ENCODE measurements around the gene WDTC1.
"Not testable (repeated sequence)": the region's sequence is repeated elsewhere in the genome, so short reads cannot be mapped to it uniquely, and the experiment has no call there.

WDTC1 gene

GRCh38 chr1:27246194-27246593, 11.8 kb downstream of the WDTC1 start:
- DNase-seq, result no peak

GRCh38 chr1:27253596-27253995, 19.2 kb downstream of the WDTC1 start:
- no peak for DNase-seq

- no peak for DNase-seq
Observed at GRCh38 chr1:27255136-27255535, 20.7 kb downstream of the WDTC1 start.

DNA sequence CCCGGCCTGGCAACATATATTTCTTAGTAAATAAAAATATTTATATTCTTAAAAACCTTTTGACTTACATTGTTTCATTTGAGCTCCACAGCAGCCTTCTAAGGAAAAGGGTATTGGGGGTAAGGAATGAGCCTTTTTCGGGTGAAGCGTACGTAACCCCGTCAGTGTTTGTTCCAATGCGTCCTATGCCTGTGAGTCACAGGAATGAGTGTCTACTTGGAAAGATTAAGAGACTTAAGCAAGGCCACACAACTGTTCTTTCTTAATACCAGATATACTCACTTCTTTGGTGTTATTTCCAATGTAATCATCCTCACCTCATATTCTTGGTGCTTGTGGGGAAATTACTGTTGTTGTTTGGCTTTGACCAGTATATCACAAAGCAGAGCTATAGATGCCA, 22.7 kb downstream of the WDTC1 start:
- DNase-seq, result no peak

DNA sequence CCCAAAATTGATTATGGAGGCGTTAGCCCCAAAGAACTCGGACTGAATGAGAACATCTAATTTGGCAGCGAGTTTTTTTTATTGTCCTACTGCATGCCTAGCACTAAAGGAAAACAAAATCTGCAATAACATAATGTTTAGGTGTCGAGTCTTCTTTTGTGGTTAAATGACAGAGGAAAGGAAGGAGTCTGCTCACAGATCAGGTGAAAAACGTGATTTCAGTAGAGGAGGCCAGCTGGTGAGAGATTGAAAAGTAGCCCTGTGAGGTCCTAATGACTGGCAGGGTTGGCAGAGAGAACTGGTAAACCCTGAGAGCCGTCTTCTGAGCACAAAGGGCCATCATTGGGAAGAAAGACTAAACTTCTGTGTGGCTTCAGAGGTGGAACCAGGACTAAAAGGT, 24.2 kb downstream of the WDTC1 start:
- no peak for DNase-seq

- no peak for DNase-seq
Observed at GRCh38 chr1:27267153-27267552, 32.7 kb downstream of the WDTC1 start.

GRCh38 chr1:27269276-27269675, 34.8 kb downstream of the WDTC1 start:
- DNase-seq, result no peak

DNA sequence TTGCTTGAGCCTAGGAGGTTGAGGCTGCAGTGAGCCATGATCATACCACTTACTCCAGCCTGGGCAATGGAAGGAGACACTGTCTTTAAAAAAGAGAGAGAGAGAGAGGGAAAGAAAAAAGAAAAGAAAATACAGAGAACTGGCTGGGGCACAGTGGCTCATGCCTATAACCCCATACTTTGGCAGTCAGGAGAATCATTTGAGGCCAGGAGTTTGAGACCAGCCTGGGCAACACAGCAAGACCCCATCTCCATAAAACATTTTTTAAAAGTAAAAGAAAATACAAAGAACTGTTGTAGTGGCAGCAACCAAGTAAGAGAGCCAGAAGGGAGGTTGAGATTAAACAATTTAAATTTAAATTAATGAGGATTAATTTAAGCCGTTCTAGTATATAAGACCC, 39.8 kb downstream of the WDTC1 start:
- DNase-seq, result no peak

DNA sequence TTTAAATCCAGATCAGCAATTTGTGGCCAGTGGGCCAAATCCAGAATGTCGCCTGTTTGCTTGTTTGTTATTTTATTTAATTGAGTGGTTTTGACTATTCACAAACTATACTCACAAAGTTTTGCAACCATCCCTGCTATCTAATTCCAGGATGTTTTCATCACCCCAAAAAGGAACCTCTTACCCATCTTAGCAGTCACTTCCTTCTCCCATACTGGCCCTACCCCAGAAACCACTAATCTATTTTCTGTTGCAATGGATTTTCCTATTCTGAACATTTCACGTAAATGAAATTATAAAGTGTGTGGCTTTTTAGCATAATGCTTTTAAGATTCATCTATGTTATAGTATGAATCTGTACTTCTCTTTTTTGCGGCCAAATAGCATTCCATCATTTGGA, 41.3 kb downstream of the WDTC1 start:
- DNase-seq, result no peak

GRCh38 chr1:27284425-27285273, 50.2 kb downstream of the WDTC1 start:
- DNase-seq, result peak in 42 of 51 donors; percentile 2 to 88 (median 50)

DNA sequence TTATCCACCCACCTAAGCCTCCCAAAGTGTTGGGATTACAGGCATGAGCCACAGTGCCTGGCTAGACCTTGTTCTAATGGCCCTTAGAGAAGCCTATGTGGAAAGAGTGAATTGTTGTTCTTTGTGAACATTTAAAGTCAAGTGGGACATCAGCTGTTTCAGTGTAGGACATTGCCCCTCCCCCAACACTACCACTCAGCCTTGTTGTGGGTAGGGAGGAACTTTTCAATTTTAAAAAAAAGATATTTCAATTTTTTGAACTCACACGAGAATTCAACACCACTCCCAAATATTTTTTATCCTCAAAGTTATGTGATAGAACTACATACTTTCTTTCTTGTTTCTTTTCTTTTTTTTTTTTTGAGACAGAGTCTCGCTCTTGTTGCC, 50.8 kb downstream of the WDTC1 start:
- no peak for DNase-seq

GRCh38 chr1:27285821-27286220, 51.4 kb downstream of the WDTC1 start:
- DNase-seq, result not testable (repeated sequence)

DNA sequence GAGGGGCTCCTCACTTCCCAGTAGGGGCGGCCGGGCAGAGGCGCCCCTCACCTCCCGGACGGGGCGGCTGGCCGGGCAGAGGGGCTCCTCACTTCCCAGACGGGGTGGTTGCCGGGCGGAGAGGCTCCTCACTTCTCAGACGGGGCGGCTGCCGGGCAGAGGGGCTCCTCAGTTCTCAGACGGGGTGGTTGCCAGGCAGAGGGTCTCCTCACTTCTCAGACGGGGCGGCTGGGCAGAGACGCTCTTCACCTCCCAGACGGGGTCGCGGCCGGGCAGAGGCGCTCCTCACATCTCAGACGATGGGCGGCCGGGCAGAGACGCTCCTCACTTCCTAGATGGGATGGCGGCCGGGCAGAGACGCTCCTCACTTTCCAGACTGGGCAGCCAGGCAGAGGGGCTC, 54.7 kb downstream of the WDTC1 start:
- not testable (repeated sequence) for DNase-seq

GRCh38 chr1:27290581-27290980, 56.1 kb downstream of the WDTC1 start:
- no peak for DNase-seq

DNA sequence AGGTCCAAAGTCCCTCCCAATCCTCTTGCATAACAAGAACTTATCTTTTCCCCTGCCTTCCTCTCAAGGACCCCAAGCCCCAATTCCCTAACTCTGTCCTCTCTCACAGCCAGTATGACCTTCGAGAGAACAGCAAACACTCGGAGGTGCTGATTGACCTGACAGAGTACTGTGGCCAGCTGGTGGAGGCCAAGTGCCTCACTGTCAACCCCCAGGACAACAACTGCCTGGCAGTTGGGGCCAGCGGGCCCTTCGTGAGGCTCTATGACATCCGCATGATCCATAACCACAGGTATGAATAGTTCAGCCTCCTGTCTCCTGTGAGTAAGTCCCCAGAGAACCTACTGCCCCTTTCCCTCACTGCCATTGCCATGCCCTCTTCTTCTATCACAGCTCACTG, 57.7 kb downstream of the WDTC1 start:
- no peak for DNase-seq

DNA sequence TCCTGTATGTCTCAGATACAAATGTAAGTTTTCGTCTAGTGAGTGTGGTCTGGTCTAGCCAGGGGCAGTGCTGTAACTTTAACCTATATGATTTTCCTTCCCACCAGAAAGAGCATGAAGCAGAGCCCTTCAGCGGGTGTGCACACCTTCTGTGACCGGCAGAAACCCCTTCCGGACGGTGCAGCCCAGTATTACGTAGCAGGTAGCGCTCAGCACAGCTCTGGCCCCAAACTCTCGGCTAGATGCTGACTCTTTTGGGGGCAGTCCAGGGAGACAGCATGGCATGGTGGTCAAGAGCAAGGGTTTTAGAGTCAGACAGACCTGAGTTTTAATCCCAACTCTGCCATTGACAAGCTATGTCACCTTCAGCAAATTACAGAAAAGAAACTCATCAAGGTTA, 59.5 kb downstream of the WDTC1 start:
- DNase-seq, result no peak

DNA sequence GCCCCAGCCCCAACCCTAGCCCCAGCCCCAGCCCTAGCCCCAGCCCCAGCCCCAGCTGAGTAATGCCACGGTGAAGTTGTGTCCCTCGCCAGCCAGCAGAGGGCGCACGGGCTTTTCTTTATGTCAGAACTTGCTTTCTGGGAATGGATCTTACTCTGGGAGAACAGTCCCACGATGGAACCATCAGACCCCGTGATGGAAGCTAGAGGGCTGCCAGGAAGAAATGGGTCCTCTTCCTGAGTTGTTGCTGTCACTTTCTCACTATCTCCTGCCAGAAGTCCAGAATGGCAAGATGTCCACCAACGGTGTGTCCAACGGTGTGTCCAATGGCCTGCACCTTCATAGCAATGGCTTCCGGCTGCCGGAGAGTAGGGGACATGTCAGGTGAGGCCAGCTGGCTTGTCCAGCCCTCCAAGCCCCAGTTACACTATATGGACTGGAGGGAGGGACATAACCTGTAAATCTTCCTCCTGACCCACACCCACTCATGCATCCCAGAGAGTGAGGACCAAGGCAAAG, 62.4 kb downstream of the WDTC1 start:
- peak in 46 of 51 donors; percentile 1 to 75 (median 40) for DNase-seq

- DNase-seq, result no peak
Observed at GRCh38 chr1:27297903-27298302, 63.5 kb downstream of the WDTC1 start.

DNA sequence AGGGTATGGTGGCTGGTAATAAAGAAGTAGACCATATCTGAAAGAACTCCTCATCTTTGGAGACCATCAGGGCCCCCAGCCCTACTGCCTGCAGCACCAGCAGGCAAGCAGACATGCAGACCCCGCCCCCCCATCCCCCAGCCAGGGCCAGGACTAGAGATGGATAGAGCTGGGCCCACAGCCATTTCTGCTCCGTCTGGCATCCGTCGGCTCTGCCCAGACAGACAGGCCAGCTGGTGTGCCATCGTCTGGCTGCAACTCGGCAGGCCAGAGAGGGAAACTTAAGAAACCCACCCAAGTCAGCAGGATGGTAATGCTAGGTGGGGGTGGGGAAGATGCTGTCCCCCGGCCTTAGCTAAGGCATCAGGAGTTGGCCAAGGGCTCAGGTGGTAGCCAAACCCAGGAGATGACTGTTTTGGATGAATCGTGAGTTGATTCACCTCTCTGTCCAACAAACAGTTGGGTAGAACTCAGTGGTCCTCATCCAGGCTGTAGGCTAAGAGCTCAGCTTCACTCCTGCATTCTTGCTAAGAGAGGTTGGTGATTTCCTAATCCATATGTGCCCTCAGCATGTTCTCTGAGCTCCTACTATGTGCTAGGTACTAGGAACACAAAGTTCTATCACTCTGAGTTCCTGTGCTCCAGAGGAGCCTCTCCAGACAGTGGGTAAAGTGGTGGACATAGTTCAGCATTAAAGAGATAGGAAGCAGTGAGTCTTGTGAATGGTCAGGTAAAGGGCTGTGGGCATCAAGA, 64.4 kb downstream of the WDTC1 start:
- peak in 1 of 51 donors; percentile 13 for DNase-seq

DNA sequence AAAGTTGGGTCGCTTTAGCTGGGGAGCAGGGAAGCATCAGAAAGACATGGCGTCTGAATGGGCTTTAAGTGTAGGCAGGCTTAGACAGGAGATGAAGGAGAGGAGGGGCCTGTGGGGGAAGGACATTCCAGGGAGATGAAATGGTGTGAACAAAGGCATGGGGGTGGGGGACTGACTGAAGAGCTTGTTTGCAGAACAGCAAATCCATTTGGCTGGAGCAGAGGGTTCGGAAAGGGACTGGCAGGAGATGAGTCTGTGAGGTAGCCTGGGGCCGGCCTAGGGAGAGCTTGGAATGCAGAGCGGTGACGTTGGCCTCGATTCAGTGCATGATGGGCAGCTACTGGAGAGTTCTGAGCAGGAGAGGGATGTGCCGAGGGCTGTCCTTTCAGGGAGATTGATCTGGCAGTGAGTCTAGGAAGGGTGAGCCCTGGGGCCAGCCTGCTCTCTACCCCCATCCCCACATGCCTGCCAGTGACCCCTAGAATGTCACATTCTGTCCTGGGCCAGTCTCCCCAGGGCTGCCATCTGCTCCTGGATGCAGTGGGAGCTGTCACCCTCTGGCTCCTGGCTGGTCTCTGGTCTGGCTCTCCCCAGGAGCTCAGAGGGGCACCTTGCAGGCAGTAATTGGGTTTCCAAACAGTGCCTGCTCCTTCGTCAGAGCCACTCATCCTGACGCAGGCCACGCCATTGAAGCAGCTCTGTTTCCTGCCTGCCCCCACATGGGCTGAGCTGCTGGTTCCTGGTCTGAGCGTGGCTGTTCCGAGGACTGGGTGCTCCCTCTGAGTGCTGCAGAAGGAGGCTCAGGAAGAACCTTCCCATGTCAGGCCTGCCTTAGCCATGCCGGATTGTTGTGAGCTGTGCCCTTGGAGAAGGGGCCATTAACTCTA, 65.2 kb downstream of the WDTC1 start:
- DNase-seq, result peak in 43 of 51 donors; percentile 4 to 81 (median 49)

GRCh38 chr1:27300341-27301051, 66.1 kb downstream of the WDTC1 start:
- DNase-seq, result peak in 50 of 51 donors; percentile 33 to 86 (median 72)

Data from hypothalamus (tissue), 51 donors.